Large intestine (tissue), 3 donors: ENCODE data around the gene IL31. TPM values are rescaled to one million over a fixed set of nuclear protein-coding genes. Genes with fewer than 3 reads are reported as not detected.

Experiments used
- DNase-seq, 2 donors: peaks; one replicate each; pipeline versions ENCODE4 v3.0.0 to v3.0.0-alpha.2; 2013
- H3K27ac ChIP-seq: one replicate; pipeline ENCODE4 v1.5.1; 2013; ENCODE audit warnings: low read length
- H3K27me3 ChIP-seq: 2 replicates; pipeline ENCODE4 v1.6.1; 2013; ENCODE audit warnings: low read length; ENCODE audit not compliant: control insufficient read depth, insufficient read depth
- H3K36me3 ChIP-seq: 2 replicates; pipeline ENCODE4 v1.6.1; 2013; ENCODE audit warnings: low read length; ENCODE audit not compliant: control insufficient read depth, insufficient read depth
- H3K4me1 ChIP-seq: one replicate; pipeline ENCODE4 v1.6.1; 2013; ENCODE audit warnings: low read length; ENCODE audit not compliant: control insufficient read depth, insufficient read depth
- H3K4me3 ChIP-seq: one replicate; pipeline ENCODE4 v1.5.1; 2013; ENCODE audit warnings: low read length
- H3K9me3 ChIP-seq: one replicate; pipeline ENCODE4 v1.6.1; 2013; ENCODE audit warnings: mild to moderate bottlenecking, low read depth, low read length, moderate library complexity; ENCODE audit not compliant: control insufficient read depth
- WGBS: methylation state at CpG from one replicate; pipeline ENCODE4 v1.1.5; 2013; ENCODE audit warnings: low lambda C conversion rate; ENCODE audit not compliant: insufficient coverage; 5-methylcytosine and 5-hydroxymethylcytosine counted together
- polyA plus RNA-seq: library from polyadenylated mRNA; unstranded; fragments of 120-200 nt; gene quantifications from one replicate; pipeline ENCODE4 v1.2.1, GENCODE V29; 2013

Gene IL31
- polyA plus RNA-seq, 1 donor, result not detected

DNA sequence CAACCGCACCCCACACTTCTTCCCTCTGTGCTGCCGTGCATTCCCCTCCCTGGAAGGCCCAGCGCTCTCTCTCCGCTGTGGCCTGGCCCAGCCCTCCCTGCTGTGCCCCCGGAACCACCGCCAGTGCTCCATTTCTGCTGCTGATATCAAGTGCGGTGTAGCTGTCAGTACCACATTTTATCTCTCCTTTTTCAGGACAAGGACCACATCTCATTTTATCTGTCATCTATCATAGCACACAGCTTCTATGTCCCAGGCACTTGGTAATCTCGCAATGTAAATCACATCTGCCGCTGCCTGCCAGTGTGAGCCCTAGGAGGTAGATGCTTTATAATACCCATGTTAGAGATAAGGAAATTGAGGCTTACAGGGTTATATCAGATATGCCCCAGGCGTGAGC is 18.3 kb downstream of the IL31 start:
- H3K36me3 ChIP-seq, result no peaks in the 10 kb centered on the region
- no peaks in the 10 kb centered on the region for H3K27me3 ChIP-seq
- H3K27ac ChIP-seq, result no peak overlapping the region
- H3K4me1 ChIP-seq, result no peaks in the 10 kb centered on the region
- H3K4me3 ChIP-seq, result no peak overlapping the region
- DNase-seq, result no peak
- no CpG with 5 or more reads among the region's 10 CpGs for WGBS
- H3K9me3 ChIP-seq, result no peaks in the 10 kb centered on the region

GRCh38 chr12:122152754-122153153 is 21.3 kb downstream of the IL31 start:
- H3K36me3 ChIP-seq, result no peaks in the 10 kb centered on the region
- no peak for DNase-seq
- 94% methylated on average over 3 of the region's 9 CpGs for WGBS
- H3K9me3 ChIP-seq, result no peaks in the 10 kb centered on the region
- no peaks in the 10 kb centered on the region for H3K27me3 ChIP-seq
- H3K27ac ChIP-seq, result no peak overlapping the region
- H3K4me1 ChIP-seq, result no peaks in the 10 kb centered on the region
- H3K4me3 ChIP-seq, result no peak overlapping the region

DNA sequence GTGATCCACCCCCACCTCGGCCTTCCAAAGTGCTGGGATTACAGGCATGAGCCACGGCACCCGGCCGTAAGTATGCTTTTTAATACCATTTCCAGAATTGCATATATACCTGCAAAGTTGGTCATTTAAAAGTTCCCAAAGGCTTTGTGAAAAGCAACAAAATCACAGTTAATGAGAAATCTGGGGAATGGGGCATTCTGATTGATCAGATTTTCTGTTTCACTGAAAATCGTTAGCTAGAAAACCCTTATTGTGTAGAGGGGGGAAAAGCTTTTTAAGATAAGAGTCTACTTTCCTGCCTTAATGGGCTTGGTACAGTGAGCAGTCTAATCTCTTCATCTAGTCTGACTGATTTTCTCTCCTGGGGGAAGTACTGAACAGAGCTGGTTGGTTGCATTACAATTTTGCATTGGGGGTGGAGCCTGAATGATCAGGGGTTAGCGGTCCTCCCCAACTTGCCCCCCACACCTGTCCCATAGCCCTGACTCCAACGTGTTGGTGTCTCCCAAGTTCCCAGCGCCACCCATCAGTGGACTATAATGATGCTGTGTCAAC is 23.8 kb downstream of the IL31 start:
- Histone ChIP-seq H3K9me3 (no peaks in the 10 kb centered on the region), H3K27ac (no peak overlapping the region), H3K4me3 (no peak overlapping the region), H3K27me3 (no peaks in the 10 kb centered on the region), H3K4me1 (no peaks in the 10 kb centered on the region), H3K36me3 (no peaks in the 10 kb centered on the region)
- WGBS, result no CpG with 5 or more reads among the region's 8 CpGs
- DNase-seq, result no peak

DNA sequence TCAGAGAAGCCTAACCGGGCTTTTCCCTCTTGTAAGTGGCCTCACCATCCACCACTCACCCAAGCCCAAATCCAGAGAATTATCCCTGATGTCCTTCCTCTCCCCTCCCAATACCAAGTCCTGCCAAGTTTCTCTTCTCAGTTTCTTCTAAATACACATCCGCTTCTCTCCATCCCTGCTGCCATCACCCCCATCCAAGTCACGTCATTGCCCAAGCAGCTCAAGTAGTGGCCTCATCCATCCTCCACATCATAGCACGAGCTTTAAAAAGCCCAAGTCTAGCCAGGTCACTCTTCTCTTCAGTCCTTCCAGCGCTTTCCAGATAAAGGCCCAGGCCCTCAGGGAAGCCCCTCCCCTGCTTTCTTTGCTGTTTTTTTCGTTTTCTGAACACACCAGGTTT is 25.4 kb downstream of the IL31 start:
- WGBS, result 47% methylated on average over 2 of the region's 6 CpGs
- Histone ChIP-seq H3K27me3 (no peaks in the 10 kb centered on the region), H3K4me3 (no peak overlapping the region), H3K4me1 (no peaks in the 10 kb centered on the region), H3K36me3 (peaks cover 9% of the 10 kb centered on the region), H3K27ac (no peak overlapping the region), H3K9me3 (no peaks in the 10 kb centered on the region)
- no peak for DNase-seq

- H3K27me3 ChIP-seq, result no peaks in the 10 kb centered on the region
- no peak overlapping the region for H3K27ac ChIP-seq
- no peak for DNase-seq
- H3K36me3 ChIP-seq, result peaks cover 18% of the 10 kb centered on the region
- H3K4me1 ChIP-seq, result no peaks in the 10 kb centered on the region
- no peaks in the 10 kb centered on the region for H3K9me3 ChIP-seq
- H3K4me3 ChIP-seq, result no peak overlapping the region
- WGBS, result 80% methylated on average over 1 of the region's 21 CpGs
Observed at GRCh38 chr12:122147514-122148290, 26.3 kb downstream of the IL31 start.

DNA sequence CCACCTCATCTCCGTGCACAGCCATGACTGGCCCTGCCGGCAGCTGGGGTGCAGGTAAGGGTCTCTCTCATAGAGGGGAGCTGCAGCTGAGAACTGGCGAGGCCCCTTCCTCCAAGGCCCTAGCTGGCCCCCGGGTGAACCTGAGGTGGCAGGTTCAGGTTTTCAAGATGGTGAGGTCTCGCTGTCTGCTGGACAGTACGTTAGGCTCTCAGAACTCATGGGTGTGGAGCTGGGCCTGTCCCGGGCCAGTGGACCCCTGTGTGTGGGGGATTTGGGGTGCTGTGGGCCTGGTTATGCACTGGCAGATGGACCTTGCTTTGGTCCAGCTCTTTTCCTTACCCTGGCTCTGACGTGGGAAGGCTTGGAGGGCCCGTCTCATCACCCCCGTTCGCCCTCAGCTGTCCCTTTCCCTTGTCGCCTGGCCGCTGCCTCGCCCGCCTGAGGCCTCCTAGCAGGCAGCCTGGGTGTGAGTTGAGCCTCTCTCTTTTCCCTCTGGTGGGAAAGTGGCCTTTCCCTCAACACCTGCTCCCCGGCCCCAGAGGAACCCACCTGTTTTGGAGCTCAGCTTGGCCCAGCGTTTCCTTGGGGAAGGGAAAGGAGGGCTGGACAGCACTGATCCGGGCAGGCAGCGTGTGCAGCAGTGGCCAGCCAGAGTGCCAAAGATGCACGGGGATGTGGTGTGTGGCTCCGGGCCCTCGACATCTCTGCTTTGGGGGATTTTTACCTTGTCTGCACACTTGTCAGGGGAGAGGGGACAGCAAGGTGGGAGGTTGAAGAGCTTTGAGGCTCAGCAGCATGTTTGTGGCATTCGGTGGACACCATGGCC is 28.3 kb downstream of the IL31 start:
- Histone ChIP-seq H3K27me3 (no peaks in the 10 kb centered on the region), H3K36me3 (peaks cover 38% of the 10 kb centered on the region), H3K4me1 (no peaks in the 10 kb centered on the region), H3K4me3 (no peak overlapping the region), H3K27ac (no peak overlapping the region), H3K9me3 (no peaks in the 10 kb centered on the region)
- no CpG with 5 or more reads among the region's 23 CpGs for WGBS
- DNase-seq, result no peak

- Histone ChIP-seq H3K4me1 (no peaks in the 10 kb centered on the region), H3K27me3 (no peaks in the 10 kb centered on the region), H3K36me3 (peaks cover 45% of the 10 kb centered on the region), H3K4me3 (no peak overlapping the region), H3K9me3 (no peaks in the 10 kb centered on the region), H3K27ac (no peak overlapping the region)
- 100% methylated on average over 2 of the region's 12 CpGs for WGBS
- no peak for DNase-seq
Observed at GRCh38 chr12:122144885-122145284, 29.1 kb downstream of the IL31 start.

DNA sequence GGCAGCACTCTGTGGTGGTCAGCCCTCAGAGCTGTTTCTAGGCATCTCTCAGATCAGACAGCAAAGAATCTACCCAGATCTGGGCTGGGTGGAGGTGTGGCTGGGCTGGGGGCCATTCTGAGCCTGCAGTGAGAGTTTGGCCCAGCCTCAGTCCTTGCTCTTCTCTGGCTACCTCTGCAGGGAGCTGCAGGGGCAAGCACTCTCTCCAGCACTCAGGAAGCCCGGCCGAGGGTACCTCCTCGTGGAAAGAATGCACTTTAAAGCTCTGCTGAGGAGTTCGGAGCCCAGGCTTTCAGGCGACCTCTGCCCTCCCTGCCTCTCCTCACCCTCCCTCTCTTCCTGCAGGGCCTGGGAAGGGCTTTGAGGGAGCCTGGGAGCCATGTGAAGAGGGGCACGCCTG is 31.2 kb downstream of the IL31 start:
- no peak for DNase-seq
- no peaks in the 10 kb centered on the region for H3K9me3 ChIP-seq
- no peak overlapping the region for H3K4me3 ChIP-seq
- no CpG with 5 or more reads among the region's 6 CpGs for WGBS
- H3K36me3 ChIP-seq, result peaks cover 64% of the 10 kb centered on the region
- no peaks in the 10 kb centered on the region for H3K27me3 ChIP-seq
- peaks cover 2% of the 10 kb centered on the region for H3K4me1 ChIP-seq
- H3K27ac ChIP-seq, result no peak overlapping the region

DNA sequence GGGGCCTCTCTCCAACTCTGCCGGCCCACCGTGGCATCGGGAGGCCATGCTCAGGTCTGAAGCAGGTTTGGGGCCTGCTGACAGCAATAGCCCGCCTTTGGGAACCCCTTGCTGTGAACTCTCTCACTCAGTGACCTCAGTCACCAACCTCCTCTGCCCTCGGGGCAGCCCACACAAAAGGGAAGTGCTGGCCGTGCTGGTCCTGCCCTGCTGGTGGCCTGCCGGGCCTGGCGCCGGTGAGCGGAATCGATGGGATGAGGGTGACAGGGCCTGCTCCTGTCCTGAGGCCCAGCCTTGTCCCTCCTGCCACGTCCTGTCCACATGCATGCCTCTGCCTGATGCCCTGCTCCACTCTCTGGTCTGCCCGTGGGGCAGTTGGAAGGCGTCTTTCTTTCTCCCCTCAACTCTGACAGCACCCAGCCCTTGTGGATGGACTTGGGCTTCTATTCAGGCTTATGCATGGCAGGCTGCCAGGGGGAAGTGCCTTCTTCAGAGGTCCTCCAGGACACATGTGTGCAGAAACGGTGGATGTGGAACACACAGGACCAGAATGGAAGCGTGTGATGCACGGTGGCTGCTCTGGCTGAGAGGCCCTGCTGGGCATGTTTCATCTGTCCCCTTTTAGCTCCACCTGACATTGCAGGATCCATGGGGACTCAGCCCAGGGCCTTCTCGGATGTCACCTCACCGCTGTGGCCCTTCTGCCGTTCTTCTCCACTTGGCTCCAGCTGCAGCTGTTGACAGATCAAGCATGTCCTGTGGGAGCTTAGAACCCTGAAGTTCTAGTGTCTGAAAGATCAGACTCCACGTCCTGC is 31.9 kb downstream of the IL31 start:
- peaks cover 70% of the 10 kb centered on the region for H3K36me3 ChIP-seq
- no peaks in the 10 kb centered on the region for H3K9me3 ChIP-seq
- no peak overlapping the region for H3K27ac ChIP-seq
- H3K4me1 ChIP-seq, result peaks cover 2% of the 10 kb centered on the region
- no peak overlapping the region for H3K4me3 ChIP-seq
- DNase-seq, result no peak
- no CpG with 5 or more reads among the region's 21 CpGs for WGBS
- H3K27me3 ChIP-seq, result no peaks in the 10 kb centered on the region
